GM23338 (cell line): Measurements from ENCODE around the gene CFTR. TPM values are rescaled to one million over a fixed set of nuclear protein-coding genes. Genes with fewer than 3 reads are reported as not detected.

Experiments
- ATAC-seq: fragments of 200-7000 bp; cut with Tn5 transposase; 3 replicates; pipeline ENCODE4 v1.9.1; 2020
- DNase-seq: peaks from one replicate; pipeline ENCODE4 v3.0.0-alpha.2; 2015; ENCODE audit warnings: low spot score
- H2AFZ ChIP-seq: fragments of 200-600 bp; sonication (generic); 2 replicates; pipeline ENCODE4 v1.8.0; 2016; ENCODE audit warnings: antibody characterized with exemption, mild to moderate bottlenecking, moderate library complexity
- H3F3A ChIP-seq: fragments of 200-600 bp; sonication (generic); replicated peaks from 2 replicates; pipeline ENCODE4 v1.8.0; 2017; ENCODE audit warnings: antibody characterized with exemption, mixed run types, low read depth
- H3K27ac ChIP-seq: fragments of 200-600 bp; sonication (generic); 2 replicates; pipeline ENCODE4 v1.6.1; 2016; ENCODE audit warnings: low read depth
- H3K27me3 ChIP-seq: fragments of 200-600 bp; sonication (generic); 2 replicates; pipeline ENCODE4 v1.8.0; 2016; ENCODE audit warnings: mild to moderate bottlenecking, mixed run types, moderate library complexity; ENCODE audit not compliant: insufficient read depth
- H3K36me3 ChIP-seq: fragments of 200-600 bp; sonication (generic); 2 replicates; pipeline ENCODE4 v1.8.0; 2016; ENCODE audit warnings: mild to moderate bottlenecking; ENCODE audit not compliant: insufficient read depth
- H3K4me1 ChIP-seq: fragments of 200-600 bp; sonication (generic); 2 replicates; pipeline ENCODE4 v1.8.0; 2016; ENCODE audit warnings: mild to moderate bottlenecking, moderate library complexity; ENCODE audit not compliant: insufficient read depth
- H3K4me2 ChIP-seq: fragments of 200-600 bp; sonication (generic); 2 replicates; pipeline ENCODE4 v1.7.1; 2017; ENCODE audit warnings: mixed run types
- H3K4me3 ChIP-seq: fragments of 200-600 bp; sonication (generic); 2 replicates; pipeline ENCODE4 v1.6.1; 2016; ENCODE audit warnings: mixed run types
- H3K79me2 ChIP-seq: fragments of 200-600 bp; sonication (generic); replicated peaks from 2 replicates; pipeline ENCODE4 v1.8.0; 2017; ENCODE audit warnings: mild to moderate bottlenecking; ENCODE audit not compliant: insufficient read depth
- H3K9me2 ChIP-seq: fragments of 200-600 bp; sonication (generic); 2 replicates; pipeline ENCODE4 v1.8.0; 2017; ENCODE audit not compliant: insufficient read depth
- H4K20me1 ChIP-seq: fragments of 200-600 bp; sonication (generic); replicated peaks from 2 replicates; pipeline ENCODE4 v1.8.0; 2017; ENCODE audit warnings: mild to moderate bottlenecking; ENCODE audit not compliant: insufficient read depth
- H3K27ac Mint-ChIP-seq: 2 replicates; pipeline ENCODE4 v1.8.0; 2020; ENCODE audit warnings: inconsistent platforms, mild to moderate bottlenecking, moderate library complexity, mixed read lengths
- H3K27me3 Mint-ChIP-seq: 3 replicates; pipeline ENCODE4 v1.8.0; 2022; ENCODE audit warnings: low read depth, mild to moderate bottlenecking, moderate library complexity, mixed read lengths, inconsistent platforms; ENCODE audit not compliant: insufficient read depth, poor library complexity
- H3K36me3 Mint-ChIP-seq: 3 replicates; pipeline ENCODE4 v1.8.0; 2021; ENCODE audit warnings: low read depth, mild to moderate bottlenecking, inconsistent platforms, moderate library complexity, mixed read lengths
- H3K4me1 Mint-ChIP-seq: 3 replicates; pipeline ENCODE4 v1.8.0; 2020; ENCODE audit warnings: mild to moderate bottlenecking, inconsistent platforms, mixed read lengths
- H3K4me3 Mint-ChIP-seq: 3 replicates; pipeline ENCODE4 v1.8.0; 2021; ENCODE audit warnings: moderate library complexity, mild to moderate bottlenecking, inconsistent platforms, mixed read lengths
- H3K9me3 Mint-ChIP-seq: 3 replicates; pipeline ENCODE4 v1.8.0; 2020; ENCODE audit warnings: moderate library complexity, mild to moderate bottlenecking, inconsistent platforms, mixed read lengths
- EZH2 ChIP-seq: fragments of 200-600 bp; sonication (generic); IDR thresholded peaks from one replicate; pipeline ENCODE4 v1.8.0; 2017; ENCODE audit warnings: antibody characterized with exemption, mild to moderate bottlenecking, low read depth; ENCODE audit not compliant: unreplicated experiment
- NANOG ChIP-seq: IDR thresholded peaks from 2 replicates; pipeline ENCODE4 v1.6.1; 2016; ENCODE audit warnings: antibody characterized with exemption, borderline replicate concordance
- STAT1 ChIP-seq: IDR thresholded peaks from one replicate; pipeline ENCODE4 v1.6.1; 2016; ENCODE audit warnings: antibody characterized with exemption; ENCODE audit not compliant: unreplicated experiment
- ZNF114 ChIP-seq: fragments of 250-450 bp; sonication (Bioruptor Pico); IDR thresholded peaks from 2 replicates; pipeline ENCODE4 v1.5.0; 2020; ENCODE audit warnings: mild to moderate bottlenecking, moderate library complexity
- polyA plus RNA-seq: library from polyadenylated mRNA; unstranded; fragments of >200 nt; fragmentation: Nextera tagmentation; extraction: Ambion mirVana; gene quantifications from 2 replicates; pipeline ENCODE4 v1.2.1, GENCODE V29; 2016
- total RNA-seq: library from RNA; depleted of rRNA; stranded (reverse); fragments of >200 nt; shearing (Covaris generic); gene quantifications from 2 replicates; pipeline ENCODE4 v1.2.3, GENCODE V29; 2014
- TF ChIP-seq, protein P1 (sequence below): fragments of 250-450 bp; sonication (Bioruptor Pico); IDR thresholded peaks from 2 replicates; pipeline ENCODE4 v1.5.0; 2020; ENCODE audit warnings: mild to moderate bottlenecking, moderate library complexity
- TF ChIP-seq, protein P2 (sequence below): IDR thresholded peaks from one replicate; pipeline ENCODE4 v1.6.1; 2018; ENCODE audit warnings: antibody characterized with exemption; ENCODE audit not compliant: unreplicated experiment

Gene CFTR
- total and polyA plus RNA-seq, 2 experiments from 2014 or later, result 0.45 to 1.2 TPM

DNA sequence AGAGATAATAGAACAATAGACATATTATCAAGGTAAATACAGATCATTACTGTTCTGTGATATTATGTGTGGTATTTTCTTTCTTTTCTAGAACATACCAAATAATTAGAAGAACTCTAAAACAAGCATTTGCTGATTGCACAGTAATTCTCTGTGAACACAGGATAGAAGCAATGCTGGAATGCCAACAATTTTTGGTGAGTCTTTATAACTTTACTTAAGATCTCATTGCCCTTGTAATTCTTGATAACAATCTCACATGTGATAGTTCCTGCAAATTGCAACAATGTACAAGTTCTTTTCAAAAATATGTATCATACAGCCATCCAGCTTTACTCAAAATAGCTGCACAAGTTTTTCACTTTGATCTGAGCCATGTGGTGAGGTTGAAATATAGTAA is 185.5 kb downstream of the CFTR start:
- Histone ChIP-seq H3K4me1 (no peaks in the 10 kb centered on the region), H3K27ac (no peak overlapping the region), H3K4me2 (no peak overlapping the region), H3K4me3 (no peak overlapping the region), H3K9me2 (no peaks in the 10 kb centered on the region), H3F3A (no peaks in the 10 kb centered on the region), H3K79me2 (no peaks in the 10 kb centered on the region), H2AFZ (no peak overlapping the region), H3K36me3 (no peaks in the 10 kb centered on the region), H4K20me1 (no peaks in the 10 kb centered on the region), H3K27me3 (no peaks in the 10 kb centered on the region)
- ATAC-seq, result no peak
- Mint-ChIP-seq H3K4me1 (peaks cover 6% of the 10 kb centered on the region; the same call in 2 of the 3 replicates), H3K36me3 (no peaks in the 10 kb centered on the region), H3K27ac (no peak overlapping the region), H3K9me3 (no peaks in the 10 kb centered on the region), H3K27me3 (peaks cover 2% of the 10 kb centered on the region), H3K4me3 (no peak overlapping the region)
- no peak for TF ChIP-seq NANOG
- TF ChIP-seq, protein P1, sequence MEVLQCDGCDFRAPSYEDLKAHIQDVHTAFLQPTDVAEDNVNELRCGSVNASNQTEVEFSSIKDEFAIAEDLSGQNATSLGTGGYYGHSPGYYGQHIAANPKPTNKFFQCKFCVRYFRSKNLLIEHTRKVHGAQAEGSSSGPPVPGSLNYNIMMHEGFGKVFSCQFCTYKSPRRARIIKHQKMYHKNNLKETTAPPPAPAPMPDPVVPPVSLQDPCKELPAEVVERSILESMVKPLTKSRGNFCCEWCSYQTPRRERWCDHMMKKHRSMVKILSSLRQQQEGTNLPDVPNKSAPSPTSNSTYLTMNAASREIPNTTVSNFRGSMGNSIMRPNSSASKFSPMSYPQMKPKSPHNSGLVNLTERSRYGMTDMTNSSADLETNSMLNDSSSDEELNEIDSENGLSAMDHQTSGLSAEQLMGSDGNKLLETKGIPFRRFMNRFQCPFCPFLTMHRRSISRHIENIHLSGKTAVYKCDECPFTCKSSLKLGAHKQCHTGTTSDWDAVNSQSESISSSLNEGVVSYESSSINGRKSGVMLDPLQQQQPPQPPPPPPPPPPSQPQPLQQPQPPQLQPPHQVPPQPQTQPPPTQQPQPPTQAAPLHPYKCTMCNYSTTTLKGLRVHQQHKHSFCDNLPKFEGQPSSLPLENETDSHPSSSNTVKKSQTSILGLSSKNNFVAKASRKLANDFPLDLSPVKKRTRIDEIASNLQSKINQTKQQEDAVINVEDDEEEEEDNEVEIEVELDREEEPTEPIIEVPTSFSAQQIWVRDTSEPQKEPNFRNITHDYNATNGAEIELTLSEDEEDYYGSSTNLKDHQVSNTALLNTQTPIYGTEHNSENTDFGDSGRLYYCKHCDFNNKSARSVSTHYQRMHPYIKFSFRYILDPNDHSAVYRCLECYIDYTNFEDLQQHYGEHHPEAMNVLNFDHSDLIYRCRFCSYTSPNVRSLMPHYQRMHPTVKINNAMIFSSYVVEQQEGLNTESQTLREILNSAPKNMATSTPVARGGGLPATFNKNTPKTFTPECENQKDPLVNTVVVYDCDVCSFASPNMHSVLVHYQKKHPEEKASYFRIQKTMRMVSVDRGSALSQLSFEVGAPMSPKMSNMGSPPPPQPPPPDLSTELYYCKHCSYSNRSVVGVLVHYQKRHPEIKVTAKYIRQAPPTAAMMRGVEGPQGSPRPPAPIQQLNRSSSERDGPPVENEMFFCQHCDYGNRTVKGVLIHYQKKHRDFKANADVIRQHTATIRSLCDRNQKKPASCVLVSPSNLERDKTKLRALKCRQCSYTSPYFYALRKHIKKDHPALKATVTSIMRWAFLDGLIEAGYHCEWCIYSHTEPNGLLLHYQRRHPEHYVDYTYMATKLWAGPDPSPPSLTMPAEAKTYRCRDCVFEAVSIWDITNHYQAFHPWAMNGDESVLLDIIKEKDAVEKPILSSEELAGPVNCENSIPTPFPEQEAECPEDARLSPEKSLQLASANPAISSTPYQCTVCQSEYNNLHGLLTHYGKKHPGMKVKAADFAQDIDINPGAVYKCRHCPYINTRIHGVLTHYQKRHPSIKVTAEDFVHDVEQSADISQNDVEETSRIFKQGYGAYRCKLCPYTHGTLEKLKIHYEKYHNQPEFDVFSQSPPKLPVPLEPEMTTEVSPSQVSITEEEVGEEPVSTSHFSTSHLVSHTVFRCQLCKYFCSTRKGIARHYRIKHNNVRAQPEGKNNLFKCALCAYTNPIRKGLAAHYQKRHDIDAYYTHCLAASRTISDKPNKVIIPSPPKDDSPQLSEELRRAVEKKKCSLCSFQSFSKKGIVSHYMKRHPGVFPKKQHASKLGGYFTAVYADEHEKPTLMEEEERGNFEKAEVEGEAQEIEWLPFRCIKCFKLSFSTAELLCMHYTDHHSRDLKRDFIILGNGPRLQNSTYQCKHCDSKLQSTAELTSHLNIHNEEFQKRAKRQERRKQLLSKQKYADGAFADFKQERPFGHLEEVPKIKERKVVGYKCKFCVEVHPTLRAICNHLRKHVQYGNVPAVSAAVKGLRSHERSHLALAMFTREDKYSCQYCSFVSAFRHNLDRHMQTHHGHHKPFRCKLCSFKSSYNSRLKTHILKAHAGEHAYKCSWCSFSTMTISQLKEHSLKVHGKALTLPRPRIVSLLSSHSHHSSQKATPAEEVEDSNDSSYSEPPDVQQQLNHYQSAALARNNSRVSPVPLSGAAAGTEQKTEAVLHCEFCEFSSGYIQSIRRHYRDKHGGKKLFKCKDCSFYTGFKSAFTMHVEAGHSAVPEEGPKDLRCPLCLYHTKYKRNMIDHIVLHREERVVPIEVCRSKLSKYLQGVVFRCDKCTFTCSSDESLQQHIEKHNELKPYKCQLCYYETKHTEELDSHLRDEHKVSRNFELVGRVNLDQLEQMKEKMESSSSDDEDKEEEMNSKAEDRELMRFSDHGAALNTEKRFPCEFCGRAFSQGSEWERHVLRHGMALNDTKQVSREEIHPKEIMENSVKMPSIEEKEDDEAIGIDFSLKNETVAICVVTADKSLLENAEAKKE (CRISPR knock-in tag), result no peak
- DNase-seq, result no peak

DNA sequence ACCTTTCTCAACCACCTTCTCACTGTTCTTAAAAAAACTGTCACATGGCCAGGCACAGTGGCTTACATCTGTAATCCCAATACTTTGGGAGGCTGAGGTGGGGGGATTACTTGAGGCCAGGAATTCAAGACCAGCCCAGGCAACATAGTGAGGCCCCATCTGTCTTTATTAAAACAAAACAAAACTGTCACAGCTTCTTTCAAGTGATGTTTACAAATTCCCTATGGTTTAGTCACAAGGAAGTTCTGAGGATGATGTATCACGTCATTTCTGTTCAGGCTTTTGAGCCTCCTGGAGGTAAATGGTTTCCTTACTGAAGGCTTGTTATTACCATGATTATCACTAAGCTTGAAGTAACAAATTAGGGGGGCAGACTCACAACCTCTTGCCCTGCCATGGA is 186.2 kb downstream of the CFTR start:
- Histone ChIP-seq H3K4me3 (no peak overlapping the region), H3K4me2 (no peak overlapping the region), H3K79me2 (no peaks in the 10 kb centered on the region), H3F3A (no peaks in the 10 kb centered on the region), H3K27me3 (no peaks in the 10 kb centered on the region), H3K4me1 (peaks cover 2% of the 10 kb centered on the region), H3K36me3 (no peaks in the 10 kb centered on the region), H3K27ac (no peak overlapping the region), H4K20me1 (no peaks in the 10 kb centered on the region), H3K9me2 (no peaks in the 10 kb centered on the region), H2AFZ (no peak overlapping the region)
- H3K27ac Mint-ChIP-seq, result no peak overlapping the region
- peaks cover 2% of the 10 kb centered on the region for H3K27me3 Mint-ChIP-seq
- peaks cover 12% of the 10 kb centered on the region; the same call in 2 of the 3 replicates for H3K4me1 Mint-ChIP-seq
- no peak overlapping the region for H3K4me3 Mint-ChIP-seq
- ATAC-seq (no peak), DNase-seq (no peak)
- H3K36me3 Mint-ChIP-seq, result no peaks in the 10 kb centered on the region
- no peaks in the 10 kb centered on the region for H3K9me3 Mint-ChIP-seq
- TF ChIP-seq ZNF114 (no peak), EZH2 (no peak), STAT1 (no peak)
- TF ChIP-seq, protein P2, sequence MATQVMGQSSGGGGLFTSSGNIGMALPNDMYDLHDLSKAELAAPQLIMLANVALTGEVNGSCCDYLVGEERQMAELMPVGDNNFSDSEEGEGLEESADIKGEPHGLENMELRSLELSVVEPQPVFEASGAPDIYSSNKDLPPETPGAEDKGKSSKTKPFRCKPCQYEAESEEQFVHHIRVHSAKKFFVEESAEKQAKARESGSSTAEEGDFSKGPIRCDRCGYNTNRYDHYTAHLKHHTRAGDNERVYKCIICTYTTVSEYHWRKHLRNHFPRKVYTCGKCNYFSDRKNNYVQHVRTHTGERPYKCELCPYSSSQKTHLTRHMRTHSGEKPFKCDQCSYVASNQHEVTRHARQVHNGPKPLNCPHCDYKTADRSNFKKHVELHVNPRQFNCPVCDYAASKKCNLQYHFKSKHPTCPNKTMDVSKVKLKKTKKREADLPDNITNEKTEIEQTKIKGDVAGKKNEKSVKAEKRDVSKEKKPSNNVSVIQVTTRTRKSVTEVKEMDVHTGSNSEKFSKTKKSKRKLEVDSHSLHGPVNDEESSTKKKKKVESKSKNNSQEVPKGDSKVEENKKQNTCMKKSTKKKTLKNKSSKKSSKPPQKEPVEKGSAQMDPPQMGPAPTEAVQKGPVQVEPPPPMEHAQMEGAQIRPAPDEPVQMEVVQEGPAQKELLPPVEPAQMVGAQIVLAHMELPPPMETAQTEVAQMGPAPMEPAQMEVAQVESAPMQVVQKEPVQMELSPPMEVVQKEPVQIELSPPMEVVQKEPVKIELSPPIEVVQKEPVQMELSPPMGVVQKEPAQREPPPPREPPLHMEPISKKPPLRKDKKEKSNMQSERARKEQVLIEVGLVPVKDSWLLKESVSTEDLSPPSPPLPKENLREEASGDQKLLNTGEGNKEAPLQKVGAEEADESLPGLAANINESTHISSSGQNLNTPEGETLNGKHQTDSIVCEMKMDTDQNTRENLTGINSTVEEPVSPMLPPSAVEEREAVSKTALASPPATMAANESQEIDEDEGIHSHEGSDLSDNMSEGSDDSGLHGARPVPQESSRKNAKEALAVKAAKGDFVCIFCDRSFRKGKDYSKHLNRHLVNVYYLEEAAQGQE, result no peak
